DOHH2 (cell line): Measurements from ENCODE around the gene EPB42.

Source experiments
- H3F3A ChIP-seq: fragments of 200-600 bp; sonication (generic), shearing (Covaris generic); 2 replicates; pipeline ENCODE4 v1.6.0; 2016; ENCODE audit warnings: antibody characterized with exemption, mild to moderate bottlenecking; ENCODE audit not compliant: control insufficient read depth, insufficient read depth
- H3K27ac ChIP-seq: fragments of 200-600 bp; sonication (generic); 2 replicates; pipeline ENCODE4 v1.5.1; 2014; ENCODE audit warnings: low read depth, mild to moderate bottlenecking, low read length, moderate library complexity
- H3K27me3 ChIP-seq: fragments of 200-600 bp; sonication (generic); 2 replicates; pipeline ENCODE4 v1.6.1; 2014; ENCODE audit warnings: mild to moderate bottlenecking, low read length, mixed read lengths; ENCODE audit not compliant: control insufficient read depth
- H3K36me3 ChIP-seq: fragments of 200-600 bp; sonication (generic); 2 replicates; pipeline ENCODE4 v1.6.1; 2014; ENCODE audit warnings: mild to moderate bottlenecking, low read length, moderate library complexity, mixed read lengths; ENCODE audit not compliant: control insufficient read depth
- H3K4me1 ChIP-seq: fragments of 200-600 bp; sonication (generic); 2 replicates; pipeline ENCODE4 v1.6.1; 2014; ENCODE audit warnings: mild to moderate bottlenecking, low read length, mixed read lengths; ENCODE audit not compliant: control insufficient read depth
- H3K4me2 ChIP-seq: fragments of 200-600 bp; sonication (generic); 2 replicates; pipeline ENCODE4 v1.6.0; 2014; ENCODE audit warnings: mild to moderate bottlenecking, low read length, moderate library complexity
- H3K4me3 ChIP-seq: fragments of 200-600 bp; sonication (generic); 2 replicates; pipeline ENCODE4 v1.5.1; 2014; ENCODE audit warnings: mild to moderate bottlenecking, low read length, mixed read lengths
- H3K79me2 ChIP-seq: fragments of 200-600 bp; sonication (generic); 2 replicates; pipeline ENCODE4 v1.6.1; 2014; ENCODE audit warnings: mild to moderate bottlenecking, low read length, mixed read lengths; ENCODE audit not compliant: control insufficient read depth
- H3K9me2 ChIP-seq: fragments of 200-600 bp; sonication (generic); replicated peaks from 2 replicates; pipeline ENCODE4 v1.6.1; 2014; ENCODE audit warnings: mild to moderate bottlenecking, low read length, mixed read lengths; ENCODE audit not compliant: control insufficient read depth
- H3K9me3 ChIP-seq: fragments of 200-600 bp; sonication (generic); 2 replicates; pipeline ENCODE4 v1.6.1; 2014; ENCODE audit warnings: antibody characterized with exemption, low read length, mixed read lengths; ENCODE audit not compliant: control insufficient read depth, insufficient read depth
- H4K20me1 ChIP-seq: fragments of 200-600 bp; sonication (generic); 2 replicates; pipeline ENCODE4 v1.6.0; 2014; ENCODE audit warnings: low read depth, mild to moderate bottlenecking, antibody characterized with exemption, low read length, moderate library complexity; ENCODE audit not compliant: control insufficient read depth, insufficient read depth
- CTCF ChIP-seq: fragments of 200-600 bp; sonication (generic); IDR thresholded peaks from one replicate; pipeline ENCODE4 v1.5.1; 2014; ENCODE audit warnings: antibody characterized with exemption, mild to moderate bottlenecking, low read depth, low read length; ENCODE audit not compliant: poor library complexity, severe bottlenecking
- EZH2phosphoT487 ChIP-seq: fragments of 200-600 bp; sonication (generic); IDR thresholded peaks from 2 replicates; pipeline ENCODE4 v1.6.1; 2017; ENCODE audit warnings: borderline replicate concordance, mild to moderate bottlenecking, antibody characterized with exemption, low read length, moderate library complexity, mixed read lengths

EPB42 gene

DNA sequence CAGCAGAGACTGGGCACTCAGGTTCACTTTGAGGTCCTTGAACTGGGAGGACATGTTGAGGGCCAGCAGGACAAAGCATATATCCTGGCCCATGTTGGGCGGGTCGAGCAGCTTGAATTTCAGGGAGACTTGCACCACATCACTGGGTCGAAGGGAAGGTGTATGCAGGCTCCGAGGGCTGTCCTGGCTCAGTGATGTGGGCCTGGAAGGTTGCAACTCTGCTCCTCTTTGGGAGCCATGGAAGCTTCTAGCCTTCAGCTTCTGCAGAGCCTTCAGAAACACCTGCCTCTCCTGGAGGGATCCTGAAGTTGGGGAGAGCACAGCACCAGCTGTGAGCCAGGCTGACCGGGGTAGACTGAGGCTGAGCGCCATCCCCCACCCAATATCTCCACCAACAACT is 14.7 kb upstream of the EPB42 start:
- TF ChIP-seq EZH2phosphoT487 (no peak), CTCF (no peak)

GRCh38 chr15:43232289-43232874 is 11.6 kb upstream of the EPB42 start:
- Histone ChIP-seq H3K9me2 (no peaks in the 10 kb centered on the region), H3K36me3 (no peaks in the 10 kb centered on the region), H3K4me3 (no peak overlapping the region), H3K4me2 (no peak overlapping the region), H3K4me1 (no peaks in the 10 kb centered on the region), H3K9me3 (no peaks in the 10 kb centered on the region), H3K27me3 (no peaks in the 10 kb centered on the region; the same call in 1 of the 2 replicates), H3F3A (no peaks in the 10 kb centered on the region), H4K20me1 (no peaks in the 10 kb centered on the region), H3K27ac (no peak overlapping the region), H3K79me2 (no peaks in the 10 kb centered on the region)
- TF ChIP-seq EZH2phosphoT487 (no peak), CTCF (no peak)

More for the DNA sequence above, 14.7 kb upstream of the EPB42 start:
- Histone ChIP-seq H3K27me3 (peaks cover 2% of the 10 kb centered on the region; the same call in 1 of the 2 replicates), H3K9me3 (no peaks in the 10 kb centered on the region), H3K4me3 (no peak overlapping the region), H3K79me2 (no peaks in the 10 kb centered on the region), H3K4me1 (no peaks in the 10 kb centered on the region), H4K20me1 (no peaks in the 10 kb centered on the region), H3K27ac (no peak overlapping the region), H3F3A (no peaks in the 10 kb centered on the region), H3K9me2 (no peaks in the 10 kb centered on the region), H3K4me2 (no peak overlapping the region), H3K36me3 (no peaks in the 10 kb centered on the region)

GRCh38 chr15:43230640-43231115 is 9.9 kb upstream of the EPB42 start:
- Histone ChIP-seq H3K4me1 (no peaks in the 10 kb centered on the region), H3K9me2 (no peaks in the 10 kb centered on the region), H3K4me2 (no peak overlapping the region), H3K27ac (no peak overlapping the region), H3F3A (no peaks in the 10 kb centered on the region), H3K4me3 (no peak overlapping the region), H4K20me1 (no peaks in the 10 kb centered on the region), H3K79me2 (no peaks in the 10 kb centered on the region), H3K27me3 (no peaks in the 10 kb centered on the region; the same call in 1 of the 2 replicates), H3K9me3 (no peaks in the 10 kb centered on the region), H3K36me3 (no peaks in the 10 kb centered on the region)
- TF ChIP-seq CTCF (no peak), EZH2phosphoT487 (no peak)
